ENCODE results near the gene ATP11C.
A peak's percentile ranks its signal among the peaks of the same experiment; 100 is the strongest.

Gene ATP11C

DNA sequence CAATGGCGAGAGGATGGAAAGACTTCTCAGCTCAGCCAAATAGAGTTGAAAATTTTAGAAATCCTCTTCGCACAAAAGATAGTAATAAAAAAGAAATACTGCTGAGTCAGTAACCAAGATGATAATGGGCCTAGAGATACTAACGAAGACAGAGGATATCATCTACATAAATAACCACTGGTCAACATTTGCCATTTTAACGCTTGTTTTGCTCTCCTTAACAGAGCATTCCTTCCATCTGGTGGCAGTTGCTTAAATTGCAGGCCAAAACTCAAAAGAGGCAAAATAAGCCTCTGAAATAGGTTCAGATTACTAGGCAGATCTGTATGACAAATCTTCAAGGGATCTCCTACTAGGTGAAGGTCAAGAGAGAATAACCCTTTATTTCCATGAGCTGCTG is 173.2 kb downstream of the ATP11C start:
- Histone ChIP-seq H3K4me3 (replicated peaks; ENCODE audit: insufficient read depth, low read length) (no peak overlapping the region), H3K27ac (replicated peaks) (no peak overlapping the region), H3K27me3 (ENCODE audit: insufficient read depth, poor library complexity, severe bottlenecking) (no peaks in the 10 kb centered on the region)
- peak in 1 of 2 experiments; percentile 3 for DNase-seq (ENCODE audit: low read depth in 1 of 2, low spot score in 1 of 2)
- TF ChIP-seq POLR2AphosphoS5 (IDR thresholded peaks at IDR 0.05; ENCODE audit: low read depth) (no peak), GABPA (IDR thresholded peaks at IDR 0.05; ENCODE audit: low read depth) (no peak), SPI1 (IDR thresholded peaks at IDR 0.05; ENCODE audit: borderline replicate concordance, low read depth) (no peak)
- TF ChIP-seq, protein P1, sequence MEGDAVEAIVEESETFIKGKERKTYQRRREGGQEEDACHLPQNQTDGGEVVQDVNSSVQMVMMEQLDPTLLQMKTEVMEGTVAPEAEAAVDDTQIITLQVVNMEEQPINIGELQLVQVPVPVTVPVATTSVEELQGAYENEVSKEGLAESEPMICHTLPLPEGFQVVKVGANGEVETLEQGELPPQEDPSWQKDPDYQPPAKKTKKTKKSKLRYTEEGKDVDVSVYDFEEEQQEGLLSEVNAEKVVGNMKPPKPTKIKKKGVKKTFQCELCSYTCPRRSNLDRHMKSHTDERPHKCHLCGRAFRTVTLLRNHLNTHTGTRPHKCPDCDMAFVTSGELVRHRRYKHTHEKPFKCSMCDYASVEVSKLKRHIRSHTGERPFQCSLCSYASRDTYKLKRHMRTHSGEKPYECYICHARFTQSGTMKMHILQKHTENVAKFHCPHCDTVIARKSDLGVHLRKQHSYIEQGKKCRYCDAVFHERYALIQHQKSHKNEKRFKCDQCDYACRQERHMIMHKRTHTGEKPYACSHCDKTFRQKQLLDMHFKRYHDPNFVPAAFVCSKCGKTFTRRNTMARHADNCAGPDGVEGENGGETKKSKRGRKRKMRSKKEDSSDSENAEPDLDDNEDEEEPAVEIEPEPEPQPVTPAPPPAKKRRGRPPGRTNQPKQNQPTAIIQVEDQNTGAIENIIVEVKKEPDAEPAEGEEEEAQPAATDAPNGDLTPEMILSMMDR (IDR thresholded peaks at IDR 0.05; ENCODE audit: insufficient read depth, low read length) = no peak
- TF ChIP-seq, protein P2, sequence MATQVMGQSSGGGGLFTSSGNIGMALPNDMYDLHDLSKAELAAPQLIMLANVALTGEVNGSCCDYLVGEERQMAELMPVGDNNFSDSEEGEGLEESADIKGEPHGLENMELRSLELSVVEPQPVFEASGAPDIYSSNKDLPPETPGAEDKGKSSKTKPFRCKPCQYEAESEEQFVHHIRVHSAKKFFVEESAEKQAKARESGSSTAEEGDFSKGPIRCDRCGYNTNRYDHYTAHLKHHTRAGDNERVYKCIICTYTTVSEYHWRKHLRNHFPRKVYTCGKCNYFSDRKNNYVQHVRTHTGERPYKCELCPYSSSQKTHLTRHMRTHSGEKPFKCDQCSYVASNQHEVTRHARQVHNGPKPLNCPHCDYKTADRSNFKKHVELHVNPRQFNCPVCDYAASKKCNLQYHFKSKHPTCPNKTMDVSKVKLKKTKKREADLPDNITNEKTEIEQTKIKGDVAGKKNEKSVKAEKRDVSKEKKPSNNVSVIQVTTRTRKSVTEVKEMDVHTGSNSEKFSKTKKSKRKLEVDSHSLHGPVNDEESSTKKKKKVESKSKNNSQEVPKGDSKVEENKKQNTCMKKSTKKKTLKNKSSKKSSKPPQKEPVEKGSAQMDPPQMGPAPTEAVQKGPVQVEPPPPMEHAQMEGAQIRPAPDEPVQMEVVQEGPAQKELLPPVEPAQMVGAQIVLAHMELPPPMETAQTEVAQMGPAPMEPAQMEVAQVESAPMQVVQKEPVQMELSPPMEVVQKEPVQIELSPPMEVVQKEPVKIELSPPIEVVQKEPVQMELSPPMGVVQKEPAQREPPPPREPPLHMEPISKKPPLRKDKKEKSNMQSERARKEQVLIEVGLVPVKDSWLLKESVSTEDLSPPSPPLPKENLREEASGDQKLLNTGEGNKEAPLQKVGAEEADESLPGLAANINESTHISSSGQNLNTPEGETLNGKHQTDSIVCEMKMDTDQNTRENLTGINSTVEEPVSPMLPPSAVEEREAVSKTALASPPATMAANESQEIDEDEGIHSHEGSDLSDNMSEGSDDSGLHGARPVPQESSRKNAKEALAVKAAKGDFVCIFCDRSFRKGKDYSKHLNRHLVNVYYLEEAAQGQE (IDR thresholded peaks at IDR 0.05; ENCODE audit: insufficient replicate concordance, low read depth) = no peak

DNA sequence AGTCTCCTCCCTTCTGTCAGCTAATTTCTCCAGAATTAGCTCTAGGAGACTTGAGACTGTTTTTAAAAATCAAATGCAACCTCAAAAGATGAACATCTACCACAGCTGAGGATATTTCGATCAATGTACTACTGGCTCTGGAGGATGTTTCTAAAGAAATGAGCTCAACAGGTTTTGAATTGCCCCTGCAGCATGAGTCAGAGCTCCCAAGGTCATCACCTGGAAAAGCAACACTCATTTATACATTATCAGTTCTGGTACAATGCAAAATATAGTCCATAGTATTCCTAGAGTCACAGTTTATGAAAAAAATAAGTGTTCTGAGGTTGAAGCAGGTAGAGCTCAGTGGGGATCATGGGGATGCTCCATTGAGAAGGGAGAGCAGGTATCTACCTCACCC is 174.0 kb downstream of the ATP11C start:
- Histone ChIP-seq H3K27ac (replicated peaks) (no peak overlapping the region), H3K4me3 (replicated peaks; ENCODE audit: insufficient read depth, low read length) (no peak overlapping the region), H3K27me3 (ENCODE audit: insufficient read depth, poor library complexity, severe bottlenecking) (no peaks in the 10 kb centered on the region)
- TF ChIP-seq, protein P2 (IDR thresholded peaks at IDR 0.05; ENCODE audit: insufficient replicate concordance, low read depth) = no peak
- TF ChIP-seq POLR2AphosphoS5 (IDR thresholded peaks at IDR 0.05; ENCODE audit: low read depth) = no peak
- no peak for DNase-seq (ENCODE audit: low read depth in 1 of 2, low spot score in 1 of 2)

DNA sequence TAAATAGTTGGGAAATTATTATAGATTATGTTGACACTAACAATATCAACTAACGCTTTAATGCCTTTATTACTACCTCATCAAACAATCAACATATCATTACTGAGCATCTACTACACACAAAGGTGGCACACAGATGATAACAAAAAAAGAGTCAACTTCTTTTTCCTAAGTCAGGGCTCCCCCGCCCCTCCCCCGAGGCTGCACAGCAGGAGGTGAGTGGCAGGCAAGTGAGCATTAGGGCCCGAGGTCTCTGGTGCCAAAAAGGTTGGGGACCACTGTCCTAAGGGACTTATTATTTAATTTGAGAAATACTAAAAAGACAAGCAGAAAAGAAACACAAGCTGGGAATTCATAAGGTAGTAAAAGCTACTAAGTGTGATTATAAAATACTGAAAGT is 174.6 kb downstream of the ATP11C start:
- H3K4me3 ChIP-seq (replicated peaks; ENCODE audit: insufficient read depth, low read length) = no peak overlapping the region
- H3K27me3 ChIP-seq (ENCODE audit: insufficient read depth, poor library complexity, severe bottlenecking) = no peaks in the 10 kb centered on the region
- DNase-seq (ENCODE audit: low read depth in 1 of 2, low spot score in 1 of 2) = no peak
- H3K27ac ChIP-seq (replicated peaks) = no peak overlapping the region
- TF ChIP-seq SPI1 (IDR thresholded peaks at IDR 0.05; ENCODE audit: borderline replicate concordance, low read depth) (no peak), POLR2AphosphoS5 (IDR thresholded peaks at IDR 0.05; ENCODE audit: low read depth) (no peak), GABPA (IDR thresholded peaks at IDR 0.05; ENCODE audit: low read depth) (no peak)
- TF ChIP-seq, protein P2 (IDR thresholded peaks at IDR 0.05; ENCODE audit: insufficient replicate concordance, low read depth) = no peak
- TF ChIP-seq, protein P1 (IDR thresholded peaks at IDR 0.05; ENCODE audit: insufficient read depth, low read length) = no peak

DNA sequence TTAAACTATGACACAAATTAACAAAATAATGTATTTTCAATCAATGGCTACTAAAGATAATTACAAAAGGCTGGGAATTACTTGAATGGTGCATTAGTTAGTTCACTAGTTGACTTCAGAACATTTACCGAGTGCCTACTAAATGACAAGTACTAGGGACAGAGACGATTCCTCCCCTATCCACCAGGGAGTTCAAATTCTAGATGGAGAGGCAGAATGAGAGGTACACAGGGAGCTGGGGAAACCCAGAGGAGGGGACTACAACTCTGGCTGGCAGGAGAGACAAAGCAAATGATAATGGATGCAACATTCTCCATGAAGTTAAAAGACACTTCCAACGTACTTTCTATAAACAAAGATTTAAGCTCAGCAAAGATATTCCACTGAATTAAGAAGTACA is 181.8 kb downstream of the ATP11C start:
- TF ChIP-seq GABPA (IDR thresholded peaks at IDR 0.05; ENCODE audit: low read depth) (no peak), SPI1 (IDR thresholded peaks at IDR 0.05; ENCODE audit: borderline replicate concordance, low read depth) (no peak), POLR2AphosphoS5 (IDR thresholded peaks at IDR 0.05; ENCODE audit: low read depth) (no peak)
- TF ChIP-seq, protein P1 (IDR thresholded peaks at IDR 0.05; ENCODE audit: insufficient read depth, low read length) = no peak
- TF ChIP-seq, protein P2 (IDR thresholded peaks at IDR 0.05; ENCODE audit: insufficient replicate concordance, low read depth) = no peak
- DNase-seq (ENCODE audit: low read depth in 1 of 2, low spot score in 1 of 2) = no peak
- Histone ChIP-seq H3K27me3 (ENCODE audit: insufficient read depth, poor library complexity, severe bottlenecking) (no peaks in the 10 kb centered on the region), H3K4me3 (replicated peaks; ENCODE audit: insufficient read depth, low read length) (no peak overlapping the region), H3K27ac (replicated peaks) (no peak overlapping the region)

Data from HL-60 (cell line).